GM19238 (cell line): ENCODE data around the gene TADA3.
"Not testable (repeated sequence)": the region's sequence is repeated elsewhere in the genome, so short reads cannot be mapped to it uniquely, and the experiment has no call there.

Experiments
- DNase-seq: peaks from one replicate; pipeline ENCODE4 v3.0.0; 2011; ENCODE audit warnings: low spot score; ENCODE audit not compliant: insufficient read length

The TADA3 gene

DNA sequence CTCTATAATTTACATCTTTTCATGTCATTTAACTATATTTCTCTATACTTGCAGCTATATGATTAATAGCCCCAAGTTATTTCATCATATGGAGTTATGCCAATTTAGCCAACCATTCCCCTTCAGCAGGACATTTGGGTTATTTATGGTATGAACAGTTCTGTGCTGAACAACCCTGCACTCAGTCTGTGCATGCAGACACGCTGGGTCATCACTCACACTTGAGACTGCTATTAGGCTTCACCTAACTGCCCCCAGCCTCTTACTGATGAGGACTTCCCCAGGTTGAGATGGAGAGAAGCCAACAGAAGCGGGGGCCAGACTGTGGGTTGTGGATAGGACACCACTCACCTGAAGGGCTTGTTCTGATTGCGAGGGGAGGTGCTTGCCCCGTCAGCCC, 7.3 kb downstream of the TADA3 start:
- no peak for DNase-seq

DNA sequence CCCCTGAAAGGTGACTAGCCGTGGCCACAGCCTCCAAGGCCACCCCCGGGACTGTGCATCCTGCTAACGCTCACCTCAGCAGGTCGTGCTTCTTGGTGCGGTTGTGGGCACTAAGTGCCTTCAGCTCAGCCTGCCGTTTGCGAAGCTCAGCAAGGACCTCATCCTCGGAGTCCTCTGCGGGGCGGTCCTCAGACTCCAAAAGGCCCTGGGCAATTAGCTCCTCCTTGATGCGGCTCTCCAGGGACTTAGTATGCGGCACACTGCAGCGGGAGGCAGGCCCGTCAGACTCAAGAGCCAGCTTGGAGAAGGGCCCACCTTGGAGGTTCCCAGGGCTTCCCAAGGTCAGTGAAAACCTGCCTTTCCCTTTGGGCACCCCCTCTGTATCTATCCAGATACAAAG, 8.3 kb downstream of the TADA3 start:
- DNase-seq, result no peak

DNA sequence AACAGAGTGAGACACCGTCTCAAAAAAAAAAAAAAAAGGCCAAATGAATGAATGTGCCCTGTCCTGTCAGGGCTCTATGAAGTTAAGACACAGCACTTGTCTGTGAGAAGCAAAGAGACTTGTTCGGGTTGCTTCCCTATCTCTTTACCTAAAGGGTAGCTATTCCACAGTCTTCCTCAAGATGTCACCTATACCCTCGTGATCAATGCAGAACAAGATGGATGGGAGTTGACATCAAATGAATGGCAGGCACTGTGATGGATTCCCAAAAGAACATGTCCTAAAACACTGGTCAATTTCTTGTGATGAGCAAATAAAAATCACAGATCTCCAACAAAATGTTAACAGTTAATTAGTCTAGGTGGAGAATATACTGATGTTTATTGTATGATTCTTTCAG, 9.5 kb downstream of the TADA3 start:
- DNase-seq, result no peak

DNA sequence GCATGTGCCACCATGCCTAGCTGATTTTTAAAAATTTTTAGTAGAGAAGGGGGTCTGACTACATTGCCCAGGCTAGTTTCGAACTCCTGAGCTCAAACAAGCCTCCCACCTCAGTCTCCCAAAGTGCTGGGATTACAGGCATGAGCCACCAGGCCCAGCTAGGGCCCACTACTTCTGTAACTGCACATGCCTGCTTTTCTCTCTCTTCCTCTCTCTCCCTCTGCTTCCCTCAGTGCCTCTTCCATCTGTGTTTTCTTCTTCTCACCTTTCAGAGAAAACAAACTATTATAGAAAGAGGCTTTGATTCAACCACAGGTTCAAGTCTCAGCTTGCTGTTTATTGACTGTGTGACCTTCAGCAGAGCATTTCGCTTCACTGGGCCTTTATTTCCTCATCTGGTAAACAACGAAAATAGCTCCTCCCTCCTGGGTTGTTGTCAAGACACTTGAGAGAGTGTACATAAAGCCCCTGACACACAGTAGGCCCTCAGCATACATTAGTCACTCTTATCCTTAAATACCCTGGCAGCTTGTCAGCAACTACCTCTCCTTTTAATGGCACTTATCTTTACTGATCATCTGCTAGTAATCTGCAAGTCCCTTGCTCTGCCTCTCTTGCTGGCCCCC, 10.2 kb downstream of the TADA3 start:
- DNase-seq, result no peak

DNA sequence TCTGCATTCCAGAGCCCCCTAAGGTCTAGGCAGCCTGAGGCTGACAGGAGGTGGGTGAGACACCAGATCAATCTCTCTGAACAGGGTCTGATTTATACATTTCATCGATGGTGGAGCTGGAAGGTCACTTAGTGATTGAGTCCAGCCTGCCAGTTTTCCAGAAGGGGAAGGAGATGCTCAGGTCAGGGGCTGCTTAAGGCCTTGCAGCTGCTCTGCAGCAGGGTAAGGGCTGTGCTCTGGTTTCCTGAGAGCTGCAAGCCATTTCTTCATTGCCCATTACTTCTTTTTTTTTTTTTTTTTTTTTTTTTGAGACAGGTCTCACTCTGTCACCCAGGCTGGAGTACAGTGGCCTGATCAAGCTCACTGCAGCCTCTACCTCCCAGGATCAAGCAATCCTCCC, 10.7 kb downstream of the TADA3 start:
- DNase-seq, result no peak

DNA sequence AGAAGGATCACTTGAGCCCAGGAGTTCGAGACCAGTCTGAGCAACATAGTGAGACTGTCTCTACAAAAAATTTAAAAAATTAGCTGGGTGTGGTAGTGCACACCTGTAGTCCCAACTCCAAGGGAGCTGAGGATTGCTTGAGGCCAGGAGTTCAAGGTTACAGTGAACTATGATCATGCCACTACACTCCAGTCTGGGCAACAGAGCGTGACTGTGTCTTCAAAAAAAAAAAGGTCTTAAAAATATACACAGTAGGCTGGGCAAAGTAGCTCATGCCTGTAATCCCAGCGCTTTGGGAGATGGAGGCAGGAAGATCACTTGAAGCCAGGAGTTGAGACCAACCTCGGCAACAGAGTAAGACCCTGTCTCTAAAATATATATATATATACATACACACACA, 11.4 kb downstream of the TADA3 start:
- no peak for DNase-seq

DNA sequence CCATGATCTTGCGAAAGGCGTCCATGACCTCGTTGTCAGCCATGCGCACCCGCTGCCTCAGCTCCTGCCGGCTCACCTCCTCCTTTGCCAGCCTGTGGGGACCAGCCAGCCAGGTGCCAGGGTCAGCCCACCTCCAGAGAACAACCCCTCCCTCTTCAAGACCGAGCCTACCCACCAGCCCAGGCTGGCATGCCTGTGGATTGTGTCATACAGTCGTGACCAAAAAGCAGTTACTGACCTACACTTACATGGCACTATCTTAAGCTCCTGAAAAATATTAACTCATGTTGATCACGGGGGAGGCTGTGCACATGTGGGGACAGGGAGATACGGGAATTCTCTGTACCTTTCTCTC, 11.8 kb downstream of the TADA3 start:
- no peak for DNase-seq

DNA sequence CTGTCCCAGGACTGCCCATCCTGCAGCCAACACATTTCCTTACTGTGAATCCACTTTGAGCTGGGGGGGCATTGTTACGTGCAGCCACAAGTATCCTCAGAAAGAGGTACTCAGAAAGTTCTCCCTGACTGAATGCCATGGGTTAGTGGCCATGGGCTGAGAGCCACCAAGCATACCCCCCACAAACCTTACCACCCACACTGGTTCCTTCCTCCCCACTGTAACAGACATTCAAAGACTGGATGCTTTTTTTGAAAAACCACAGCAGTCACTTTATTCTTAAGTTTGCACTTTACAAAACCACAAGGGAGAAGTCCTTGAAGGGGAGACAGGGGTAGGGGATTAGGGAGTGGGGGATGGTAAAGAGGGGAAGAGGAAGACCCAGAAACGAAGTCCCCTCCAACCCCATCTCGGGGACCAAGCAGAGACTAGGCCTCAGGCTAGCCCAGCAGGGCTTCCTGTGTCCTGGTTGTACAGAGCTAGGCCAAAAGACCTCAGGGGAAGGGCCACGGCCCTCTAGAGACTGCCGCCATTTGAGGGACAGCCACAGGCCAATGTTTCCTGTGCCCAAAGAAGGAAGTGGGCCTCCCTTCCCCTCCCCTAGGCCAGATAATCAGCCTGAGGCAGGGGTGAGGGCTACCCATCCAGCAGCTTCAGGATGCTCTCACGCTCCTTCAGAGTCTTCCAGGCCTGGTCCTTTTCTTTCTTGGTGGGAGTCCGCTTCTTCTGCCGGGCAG, 12.4 kb downstream of the TADA3 start:
- no peak for DNase-seq

DNA sequence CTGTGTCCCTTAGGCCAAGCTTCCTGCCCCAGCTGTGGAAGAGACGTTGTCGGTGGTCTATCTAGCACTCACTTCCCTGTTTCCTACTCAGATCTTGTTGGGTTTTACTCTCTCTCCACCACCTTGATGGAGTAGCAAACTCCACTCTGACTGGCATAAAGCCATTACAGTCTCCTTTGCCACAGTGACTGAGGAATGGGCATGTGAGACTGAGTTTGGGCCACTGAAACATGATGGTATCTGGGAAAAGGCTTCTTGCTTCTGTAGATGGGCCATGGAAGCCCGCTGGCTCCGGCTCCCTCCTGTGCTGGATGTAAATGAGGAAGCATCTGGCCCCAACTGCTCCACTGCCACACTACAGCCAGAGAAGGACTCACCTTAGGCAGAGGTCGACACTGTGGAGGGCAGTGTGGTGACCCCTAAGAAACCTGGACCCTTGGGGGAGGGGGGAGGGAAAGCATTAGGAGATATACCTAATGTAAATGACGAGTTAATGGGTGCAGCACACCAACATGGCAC, 13.1 kb downstream of the TADA3 start:
- no peak for DNase-seq

DNA sequence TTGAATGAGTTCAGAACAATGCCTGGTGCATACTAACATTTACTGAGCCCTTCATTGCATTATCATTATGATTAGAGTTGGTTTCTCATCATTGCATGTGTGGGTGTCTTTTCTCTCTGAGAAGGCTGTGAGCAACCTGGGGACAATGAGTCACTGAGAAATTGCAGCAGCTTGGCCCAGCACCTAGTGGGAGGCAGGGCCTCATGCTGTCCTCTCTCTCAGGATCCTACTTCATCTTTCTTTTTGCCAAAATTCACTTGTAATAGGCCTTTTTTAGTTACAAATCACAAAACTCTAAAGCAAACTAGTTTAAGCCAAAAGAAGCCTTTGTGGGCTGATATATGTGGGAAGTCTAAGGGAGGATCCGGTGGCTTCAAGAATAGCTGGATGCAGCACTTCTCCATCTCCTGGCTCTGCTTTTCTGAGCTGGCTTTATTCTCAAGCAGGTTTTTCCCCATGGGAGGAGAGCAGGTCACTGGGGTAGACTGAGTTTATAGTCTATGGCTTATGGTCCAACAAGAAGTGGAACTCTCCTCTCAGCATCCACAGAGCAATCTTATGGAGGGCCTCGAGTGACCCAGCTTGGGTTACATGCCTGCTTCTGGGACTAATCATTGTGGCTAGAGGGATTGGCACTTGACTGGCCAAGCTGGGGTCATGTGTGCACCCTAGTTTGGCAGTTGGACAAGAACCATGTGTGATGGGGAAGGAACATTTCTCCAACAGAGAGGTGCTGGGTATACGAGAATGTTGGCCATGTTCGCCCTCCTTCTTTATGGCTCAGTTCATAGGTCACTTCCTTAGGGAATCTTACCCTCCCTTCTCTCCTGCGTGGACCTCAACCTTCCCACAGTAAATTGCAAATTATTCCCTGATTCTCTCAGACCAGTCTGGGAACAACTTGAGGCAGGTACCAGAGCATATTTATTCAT, 13.9 kb downstream of the TADA3 start:
- DNase-seq, result no peak

DNA sequence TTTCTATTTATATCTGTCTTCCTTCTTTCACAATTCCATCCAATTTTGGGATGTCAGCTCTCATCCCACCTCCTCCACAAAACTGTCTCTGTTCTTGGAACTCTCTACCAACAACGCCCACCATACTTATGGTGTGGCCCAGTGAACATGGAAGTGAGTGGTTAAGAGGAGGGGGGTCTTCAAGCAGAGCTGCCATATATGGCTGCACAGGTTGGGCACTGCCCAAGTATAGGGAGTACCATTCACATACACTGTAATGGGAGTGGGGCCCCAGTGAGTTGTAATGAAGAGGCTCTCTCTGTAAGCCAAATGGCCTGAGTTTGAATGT, 14.6 kb downstream of the TADA3 start:
- DNase-seq, result no peak

DNA sequence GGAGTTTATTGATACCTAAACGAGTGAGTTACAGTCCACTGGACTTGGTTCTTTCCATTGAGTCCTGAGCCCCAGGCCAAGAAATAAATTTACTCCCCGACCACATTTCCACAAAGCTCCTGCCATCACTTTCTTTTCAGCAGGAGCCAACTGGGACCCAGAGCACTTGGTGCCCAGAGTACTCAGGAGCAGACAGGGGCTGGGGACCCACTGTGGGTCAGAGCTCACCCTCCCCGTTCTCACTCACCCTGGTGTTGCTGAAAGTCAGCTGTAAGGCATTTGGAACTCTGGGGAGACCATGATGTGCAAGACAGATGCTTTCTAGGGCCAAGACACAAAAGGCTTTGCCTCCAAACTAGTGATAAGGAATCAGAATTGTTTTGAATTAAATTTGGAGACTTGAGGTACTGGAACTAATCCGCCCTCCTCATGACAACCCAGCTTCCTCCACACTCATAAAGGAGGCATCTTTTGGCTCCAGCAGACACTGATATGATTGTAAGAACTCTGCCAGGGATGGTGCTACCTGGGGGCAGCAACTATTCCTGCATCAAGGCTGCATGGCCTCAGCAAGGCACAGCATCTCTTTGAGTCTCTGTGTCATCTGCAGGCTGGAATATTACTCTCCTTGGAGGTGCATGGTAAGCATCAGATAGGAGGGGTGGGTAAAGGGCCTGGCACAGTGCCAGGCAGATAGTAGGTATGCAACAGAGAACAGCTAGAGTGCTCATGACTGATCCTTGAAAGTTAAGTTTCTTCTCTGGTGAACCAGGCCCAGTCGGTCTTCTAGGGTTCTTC, 15.2 kb downstream of the TADA3 start:
- no peak for DNase-seq

DNA sequence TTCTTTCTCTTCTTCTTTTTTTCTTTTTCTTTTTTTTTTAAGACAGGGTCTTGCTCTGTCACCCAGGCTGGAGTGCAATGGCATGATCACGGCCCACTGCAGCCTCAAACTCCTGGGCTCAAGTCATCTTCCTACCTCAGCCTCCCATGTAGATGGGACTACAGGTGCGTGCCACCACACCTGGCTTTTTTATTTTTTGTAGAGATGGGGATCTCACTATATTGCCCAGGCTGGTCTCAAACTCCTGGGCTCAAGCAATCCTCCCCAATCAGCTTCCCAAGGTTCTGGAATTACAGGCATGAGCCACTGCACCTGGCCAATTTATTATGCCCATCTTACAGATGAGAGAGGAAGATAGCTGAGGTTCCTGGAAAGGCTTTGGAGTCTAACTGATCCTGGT, 21.3 kb downstream of the TADA3 start:
- DNase-seq, result not testable (repeated sequence)

DNA sequence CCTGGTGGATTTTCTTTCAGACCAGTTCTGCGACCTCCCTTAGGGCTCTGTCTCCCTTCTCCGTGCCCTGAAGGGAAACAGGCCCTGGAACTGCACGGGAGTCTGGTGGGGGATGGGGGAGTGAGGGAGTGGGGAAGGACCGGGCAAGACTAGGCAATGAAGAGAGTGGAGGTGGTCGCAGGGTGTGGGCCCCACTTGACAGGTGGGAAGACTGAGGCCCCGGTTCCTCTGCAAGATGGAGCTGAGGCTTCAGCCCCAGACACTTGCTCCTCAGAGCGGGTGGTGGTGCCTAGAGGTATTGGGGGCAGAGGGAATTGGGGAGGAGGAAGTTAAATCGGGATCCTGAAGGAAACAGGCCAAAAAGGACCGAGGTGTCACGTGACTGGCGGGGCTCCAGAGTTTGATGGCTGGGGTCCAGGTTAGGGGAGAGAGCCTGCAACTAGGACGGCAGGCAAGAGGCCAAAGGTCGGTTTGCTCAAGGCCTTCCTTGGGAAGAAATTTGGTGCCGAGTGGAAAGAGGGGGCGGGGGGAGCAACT, 21.9 kb downstream of the TADA3 start:
- no peak for DNase-seq

DNA sequence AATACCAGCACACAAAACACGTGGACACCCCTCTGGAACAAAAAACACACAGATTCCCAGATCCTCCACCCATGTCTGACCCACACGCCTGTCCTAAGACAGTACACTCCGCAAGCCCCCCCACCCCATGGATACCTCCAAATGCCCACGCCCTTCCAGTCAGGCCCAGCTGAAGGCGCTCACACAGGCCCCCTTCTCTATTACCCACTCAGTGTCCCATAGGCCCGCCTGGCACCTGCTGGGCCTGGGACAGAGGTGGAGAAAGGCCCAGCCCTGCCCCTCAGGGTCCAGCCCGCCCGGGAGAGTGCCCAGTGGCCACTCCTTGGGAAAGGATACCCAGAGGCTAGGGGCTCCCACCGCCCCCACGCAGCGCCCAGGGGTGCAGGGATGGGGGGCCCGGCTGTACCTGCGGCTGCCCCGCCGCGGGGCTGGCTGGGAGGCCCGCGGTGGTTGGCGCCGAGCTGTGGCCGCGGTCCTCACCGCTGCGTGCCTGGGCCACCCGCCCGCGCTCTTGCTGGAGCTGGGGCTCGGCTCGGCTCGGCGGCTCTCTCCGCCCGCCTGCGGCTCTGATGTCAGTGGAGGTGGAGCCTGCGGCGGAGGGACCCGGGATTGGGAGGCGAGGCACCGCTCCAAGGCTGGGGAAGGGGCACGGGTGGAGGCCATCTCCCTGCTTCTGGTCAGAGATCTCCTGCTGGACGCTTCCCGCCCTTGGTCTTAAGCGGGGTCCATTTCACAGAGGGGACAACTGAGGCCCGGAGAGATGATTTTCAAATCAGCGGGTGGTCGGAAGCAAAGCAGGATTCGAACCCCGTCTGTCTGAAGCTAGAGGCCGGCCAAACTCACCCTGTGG, 22.6 kb downstream of the TADA3 start, which contains the start of gene CAMK1:
TSS of gene CAMK1 (minus strand) at position 522 of the 850 bp plus-strand sequence. CDS start 2,198 bp downstream, outside the sequence.
- DNase-seq, result peak; percentile 48

DNA sequence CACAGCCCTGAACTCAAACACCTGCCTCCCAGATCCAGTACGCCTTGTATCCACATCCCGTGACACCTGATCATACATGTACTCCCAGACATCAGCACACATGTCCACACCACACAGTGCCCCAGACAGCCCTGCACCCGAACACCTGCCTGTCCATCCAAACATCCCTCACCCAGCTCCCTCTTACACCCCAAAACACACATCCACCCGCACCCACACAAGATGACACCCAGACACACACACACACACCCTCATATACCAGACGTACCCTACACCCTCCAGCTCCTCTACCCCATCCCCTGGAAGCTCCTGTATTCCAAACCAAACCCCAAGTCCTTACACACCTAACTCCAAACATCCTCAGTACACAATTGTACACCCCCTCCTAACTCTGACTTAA, 23.3 kb downstream of the TADA3 start:
- no peak for DNase-seq

DNA sequence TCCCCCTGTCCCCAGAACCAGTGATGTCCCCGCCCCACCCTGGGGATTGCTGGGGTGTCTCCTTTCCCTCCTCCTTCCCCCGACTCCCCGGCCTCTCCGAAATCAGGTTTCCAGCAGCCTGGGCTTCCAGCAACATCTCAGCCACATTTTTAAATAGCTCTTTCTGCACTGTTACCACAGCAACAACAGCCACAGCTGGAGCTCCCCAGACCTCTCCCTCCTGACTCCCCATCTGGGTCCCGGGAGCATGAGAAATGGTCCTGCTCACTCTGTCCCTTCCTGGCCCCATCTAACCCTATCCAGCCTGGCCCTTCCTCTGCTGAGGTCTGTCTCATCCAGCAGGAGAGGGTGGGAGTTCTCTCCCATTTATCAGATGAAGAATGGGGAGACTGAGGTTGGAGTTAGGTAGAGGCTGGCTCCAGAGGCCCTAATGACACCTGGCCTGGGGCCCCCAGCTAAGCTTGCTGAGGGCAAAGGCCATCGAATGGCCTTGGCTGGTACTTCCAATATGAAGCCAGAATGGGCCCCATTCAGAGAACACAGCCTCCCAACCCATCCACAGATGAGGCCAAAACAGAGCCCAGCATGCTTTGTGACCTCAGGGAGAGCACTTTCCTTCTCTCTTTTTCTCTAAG, 24.0 kb downstream of the TADA3 start:
- DNase-seq, result no peak

DNA sequence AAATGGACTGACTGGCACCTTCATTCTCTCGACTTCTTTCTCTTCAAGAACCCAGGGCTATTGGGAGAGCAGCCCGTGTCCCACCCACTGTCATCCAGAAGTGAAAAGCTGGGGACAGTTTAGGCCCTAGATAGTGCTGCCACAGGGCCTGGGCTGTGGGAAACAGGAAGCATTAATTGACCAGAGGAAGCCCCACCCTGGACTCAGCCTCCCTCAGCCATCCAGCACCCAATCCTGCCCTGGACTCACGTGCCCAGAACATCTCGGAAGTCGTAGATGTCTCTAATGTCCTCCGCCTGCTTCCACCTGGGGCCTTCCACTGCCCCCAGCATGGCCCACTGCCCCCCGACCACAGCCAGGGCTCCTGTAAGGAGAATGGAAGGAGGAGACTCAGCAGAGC, 24.9 kb downstream of the TADA3 start:
- no peak for DNase-seq

DNA sequence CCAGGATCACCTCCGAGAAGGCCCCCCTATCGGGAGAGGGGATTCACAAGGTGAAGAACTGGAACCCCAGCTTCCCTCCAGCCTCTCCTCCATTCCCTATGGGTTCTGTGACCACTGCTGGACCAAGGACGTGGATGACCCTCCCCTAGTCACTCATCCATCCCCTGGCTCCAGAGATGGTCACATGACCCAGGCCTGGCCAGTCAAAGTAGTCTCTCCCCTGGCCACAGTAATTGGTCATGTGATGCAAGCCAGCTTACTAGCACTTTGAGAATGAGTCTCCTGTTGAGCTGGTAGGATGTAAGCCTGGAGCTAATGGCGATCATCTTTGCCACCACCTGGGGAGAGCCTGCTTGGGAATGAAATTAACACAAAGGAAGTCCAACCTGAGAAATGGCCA, 26.4 kb downstream of the TADA3 start:
- DNase-seq, result no peak

DNA sequence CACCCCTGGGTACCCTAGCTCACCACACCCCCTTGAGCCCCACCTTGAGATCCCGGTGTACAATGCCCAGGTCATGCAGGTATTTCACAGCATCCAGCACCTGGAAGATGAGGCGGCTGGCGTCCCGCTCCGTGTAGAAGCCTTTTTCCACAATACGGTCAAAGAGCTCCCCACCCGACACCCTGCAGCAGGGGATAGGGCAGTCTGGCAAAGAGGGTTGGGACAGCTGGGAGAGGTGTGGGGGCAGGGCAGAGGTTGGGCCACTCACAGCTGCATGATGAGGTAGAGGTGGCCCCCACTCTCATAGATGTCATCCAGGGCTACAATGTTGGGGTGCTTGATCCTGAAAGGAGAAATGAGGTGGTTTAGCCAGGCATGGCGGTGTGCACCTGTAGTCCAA, 29.4 kb downstream of the TADA3 start:
- no peak for DNase-seq
